Stimulated activated memory B cell treated with anti-CD40 and anti-IgM and Interleukin-4, amounts not matched to agents 10 μg/mL and 1 μg/mL and 100 μg/mL, for 72 hours (primary cell): Measurements from ENCODE around the gene PNPT1.
"Not testable (repeated sequence)": the region's sequence is repeated elsewhere in the genome, so short reads cannot be mapped to it uniquely, and the experiment has no call there.

Experiments
- ATAC-seq: fragments of 150-1000 bp; cut with Tn5 transposase; 2 replicates; pipeline ENCODE4 v1.10.0; 2021
- H3K27ac Mint-ChIP-seq: one replicate; pipeline ENCODE4 v1.8.0; 2022; ENCODE audit warnings: mild to moderate bottlenecking, mixed read lengths
- H3K27me3 Mint-ChIP-seq: one replicate; pipeline ENCODE4 v1.8.0; 2022; ENCODE audit warnings: mixed read lengths
- H3K36me3 Mint-ChIP-seq: one replicate; pipeline ENCODE4 v1.8.0; 2022; ENCODE audit warnings: mixed read lengths
- H3K4me1 Mint-ChIP-seq: one replicate; pipeline ENCODE4 v1.8.0; 2022; ENCODE audit warnings: mixed read lengths
- H3K4me3 Mint-ChIP-seq: one replicate; pipeline ENCODE4 v1.8.0; 2022; ENCODE audit warnings: mild to moderate bottlenecking, moderate library complexity, mixed read lengths
- H3K9me3 Mint-ChIP-seq: one replicate; pipeline ENCODE4 v1.8.0; 2022; ENCODE audit warnings: mixed read lengths

The PNPT1 gene

GRCh38 chr2:55710025-55710424 lies 16.4 kb upstream of the PNPT1 start:
- Mint-ChIP-seq H3K27me3 (peaks cover 9% of the 10 kb centered on the region), H3K4me1 (peaks cover 6% of the 10 kb centered on the region), H3K27ac (no peak overlapping the region), H3K36me3 (no peaks in the 10 kb centered on the region), H3K4me3 (no peak overlapping the region), H3K9me3 (no peaks in the 10 kb centered on the region)
- no peak for ATAC-seq

GRCh38 chr2:55707751-55708150 lies 14.1 kb upstream of the PNPT1 start:
- no peak for ATAC-seq
- Mint-ChIP-seq H3K27me3 (peaks cover 17% of the 10 kb centered on the region), H3K9me3 (no peaks in the 10 kb centered on the region), H3K4me3 (no peak overlapping the region), H3K4me1 (no peaks in the 10 kb centered on the region), H3K27ac (no peak overlapping the region), H3K36me3 (no peaks in the 10 kb centered on the region)

- H3K27me3 Mint-ChIP-seq, H3K4me3 Mint-ChIP-seq, H3K36me3 Mint-ChIP-seq: not testable (repeated sequence)
These were observed 12.6 kb upstream of the PNPT1 start for GRCh38 chr2:55706258-55706657.

GRCh38 chr2:55705027-55705653 lies 11.5 kb upstream of the PNPT1 start:
- no peaks in the 10 kb centered on the region for H3K36me3 Mint-ChIP-seq
- peaks cover 15% of the 10 kb centered on the region for H3K27me3 Mint-ChIP-seq
- no peaks in the 10 kb centered on the region for H3K9me3 Mint-ChIP-seq
- H3K4me3 Mint-ChIP-seq = no peak overlapping the region
- no peak overlapping the region for H3K27ac Mint-ChIP-seq
- no peak for ATAC-seq
- no peaks in the 10 kb centered on the region for H3K4me1 Mint-ChIP-seq

More at GRCh38 chr2:55706258-55706657, 12.6 kb upstream of the PNPT1 start:
- not testable (repeated sequence) for ATAC-seq, H3K9me3 Mint-ChIP-seq, H3K4me1 Mint-ChIP-seq, H3K27ac Mint-ChIP-seq

- Mint-ChIP-seq H3K9me3 (no peaks in the 10 kb centered on the region), H3K4me1 (no peaks in the 10 kb centered on the region), H3K27me3 (peaks cover 30% of the 10 kb centered on the region), H3K4me3 (no peak overlapping the region), H3K27ac (no peak overlapping the region), H3K36me3 (no peaks in the 10 kb centered on the region)
- ATAC-seq = no peak
These were observed 9.7 kb upstream of the PNPT1 start for GRCh38 chr2:55703350-55703749.

- H3K4me1 Mint-ChIP-seq = peaks cover 31% of the 10 kb centered on the region
- H3K4me3 Mint-ChIP-seq = peak overlapping the region; percentile 92
- H3K27ac Mint-ChIP-seq = peak overlapping the region; percentile 84
- ATAC-seq, H3K9me3 Mint-ChIP-seq, H3K27me3 Mint-ChIP-seq: not testable (repeated sequence)
- H3K36me3 Mint-ChIP-seq = peaks cover 15% of the 10 kb centered on the region
These were observed 904 bp downstream of the PNPT1 start for GRCh38 chr2:55692740-55693139.

- Mint-ChIP-seq H3K4me1 (no peaks in the 10 kb centered on the region), H3K36me3 (peaks cover 33% of the 10 kb centered on the region), H3K4me3 (no peak overlapping the region), H3K27ac (no peak overlapping the region), H3K9me3 (no peaks in the 10 kb centered on the region), H3K27me3 (no peaks in the 10 kb centered on the region)
- no peak for ATAC-seq
These were observed 21.0 kb downstream of the PNPT1 start for GRCh38 chr2:55672630-55673029.

GRCh38 chr2:55668956-55669355 lies 24.7 kb downstream of the PNPT1 start:
- no peak overlapping the region for H3K27ac Mint-ChIP-seq
- H3K9me3 Mint-ChIP-seq = no peaks in the 10 kb centered on the region
- ATAC-seq = no peak
- H3K36me3 Mint-ChIP-seq = peaks cover 54% of the 10 kb centered on the region
- no peaks in the 10 kb centered on the region for H3K27me3 Mint-ChIP-seq
- no peak overlapping the region for H3K4me3 Mint-ChIP-seq
- H3K4me1 Mint-ChIP-seq = no peaks in the 10 kb centered on the region

GRCh38 chr2:55653255-55653654 lies 40.4 kb downstream of the PNPT1 start:
- ATAC-seq = no peak
- H3K36me3 Mint-ChIP-seq = peaks cover 53% of the 10 kb centered on the region
- no peaks in the 10 kb centered on the region for H3K27me3 Mint-ChIP-seq
- H3K4me3 Mint-ChIP-seq = no peak overlapping the region
- no peaks in the 10 kb centered on the region for H3K4me1 Mint-ChIP-seq
- no peak overlapping the region for H3K27ac Mint-ChIP-seq
- H3K9me3 Mint-ChIP-seq = no peaks in the 10 kb centered on the region

- H3K36me3 Mint-ChIP-seq = peaks cover 45% of the 10 kb centered on the region
These were observed 44.4 kb downstream of the PNPT1 start for GRCh38 chr2:55649211-55649610.

GRCh38 chr2:55636831-55637230 lies 56.8 kb downstream of the PNPT1 start:
- no peaks in the 10 kb centered on the region for H3K9me3 Mint-ChIP-seq
- H3K4me3 Mint-ChIP-seq = no peak overlapping the region
- no peaks in the 10 kb centered on the region for H3K27me3 Mint-ChIP-seq
- H3K27ac Mint-ChIP-seq = no peak overlapping the region
- H3K36me3 Mint-ChIP-seq = peaks cover 50% of the 10 kb centered on the region
- ATAC-seq = no peak
- H3K4me1 Mint-ChIP-seq = no peaks in the 10 kb centered on the region

More at GRCh38 chr2:55649211-55649610, 44.4 kb downstream of the PNPT1 start:
- H3K27me3 Mint-ChIP-seq = no peaks in the 10 kb centered on the region
- no peak overlapping the region for H3K27ac Mint-ChIP-seq
- H3K4me3 Mint-ChIP-seq = no peak overlapping the region
- no peaks in the 10 kb centered on the region for H3K4me1 Mint-ChIP-seq
- ATAC-seq = no peak
- H3K9me3 Mint-ChIP-seq = no peaks in the 10 kb centered on the region

GRCh38 chr2:55628931-55629330 lies 64.7 kb downstream of the PNPT1 start:
- no peak for ATAC-seq
- H3K4me1 Mint-ChIP-seq = peaks cover 25% of the 10 kb centered on the region
- H3K27me3 Mint-ChIP-seq = no peaks in the 10 kb centered on the region
- no peak overlapping the region for H3K4me3 Mint-ChIP-seq
- H3K27ac Mint-ChIP-seq = no peak overlapping the region
- H3K9me3 Mint-ChIP-seq = no peaks in the 10 kb centered on the region
- peaks cover 35% of the 10 kb centered on the region for H3K36me3 Mint-ChIP-seq

GRCh38 chr2:55627915-55628314 lies 65.7 kb downstream of the PNPT1 start:
- no peaks in the 10 kb centered on the region for H3K27me3 Mint-ChIP-seq
- H3K4me3 Mint-ChIP-seq = no peak overlapping the region
- no peaks in the 10 kb centered on the region for H3K9me3 Mint-ChIP-seq
- no peak for ATAC-seq
- peaks cover 35% of the 10 kb centered on the region for H3K36me3 Mint-ChIP-seq
- no peak overlapping the region for H3K27ac Mint-ChIP-seq
- H3K4me1 Mint-ChIP-seq = peaks cover 35% of the 10 kb centered on the region

- Mint-ChIP-seq H3K27me3 (no peaks in the 10 kb centered on the region), H3K36me3 (peaks cover 23% of the 10 kb centered on the region), H3K4me1 (peaks cover 37% of the 10 kb centered on the region), H3K9me3 (no peaks in the 10 kb centered on the region), H3K27ac (no peak overlapping the region), H3K4me3 (no peak overlapping the region)
- ATAC-seq = no peak
These were observed 71.8 kb downstream of the PNPT1 start for GRCh38 chr2:55621802-55622201.

- ATAC-seq = no peak
- Mint-ChIP-seq H3K27ac (no peak overlapping the region), H3K4me3 (peak overlapping the region; percentile 51), H3K36me3 (peaks cover 10% of the 10 kb centered on the region), H3K27me3 (no peaks in the 10 kb centered on the region), H3K9me3 (no peaks in the 10 kb centered on the region), H3K4me1 (peaks cover 36% of the 10 kb centered on the region)
These were observed 73.4 kb downstream of the PNPT1 start for GRCh38 chr2:55620123-55620779.
